ENCODE data around the gene GLUD1. TPM values are rescaled to one million over a fixed set of nuclear protein-coding genes. Genes with fewer than 3 reads are reported as not detected.

GLUD1 gene
- total and polyA plus RNA-seq, 2 donors (not counting 1 experiment from before 2014, with no cell fraction given): 130 to 327 TPM

- DNase-seq (ENCODE audit: low read depth in 2 of 2): no peak
- H3K36me3 ChIP-seq (ENCODE audit: control insufficient read depth, insufficient read depth, low read length): peaks cover 10% of the 10 kb centered on the region
- no peak overlapping the region for H3K27ac ChIP-seq (ENCODE audit: insufficient read depth, low read length)
These were observed 30.0 kb downstream of the GLUD1 start for GRCh38 chr10:87064651-87065050.

GRCh38 chr10:87060280-87060928 lies 34.2 kb downstream of the GLUD1 start:
- Histone ChIP-seq H3K4me1 (ENCODE audit: control insufficient read depth, extremely low read depth, insufficient read depth, low read length) (peaks cover under 1% of the 10 kb centered on the region), H3K9ac (ENCODE audit: insufficient read depth, low read length) (no peak overlapping the region), H3K36me3 (ENCODE audit: control insufficient read depth, insufficient read depth, low read length) (peaks cover 2% of the 10 kb centered on the region), H3K27me3 (ENCODE audit: control insufficient read depth, insufficient read depth, low read length) (no peaks in the 10 kb centered on the region), H3K79me2 (ENCODE audit: control insufficient read depth, insufficient read depth, low read length) (no peaks in the 10 kb centered on the region), H3K4me2 (ENCODE audit: extremely low read depth, insufficient read depth, low read length) (no peak overlapping the region), H4K20me1 (ENCODE audit: control insufficient read depth, extremely low read depth, insufficient read depth, low read length) (no peaks in the 10 kb centered on the region), H3K4me3 (replicated peaks in 1 of 4; ENCODE audit: control extremely low read depth in 1 of 4, insufficient read depth in 1 of 4, low read depth in 3 of 4, low read length in 4 of 4) (no peak overlapping the region), H3K9me3 (ENCODE audit: control insufficient read depth, insufficient read depth, low read depth, low read length) (no peaks in the 10 kb centered on the region), H3K27ac (ENCODE audit: insufficient read depth, low read length) (no peak overlapping the region), H2AFZ (ENCODE audit: low read length) (no peak overlapping the region)
- DNase-seq (ENCODE audit: low read depth in 2 of 2): no peak
- TF ChIP-seq EZH2 (IDR thresholded peaks at IDR 0.05; ENCODE audit: low read length, missing control alignments): no peak
- TF ChIP-seq CTCF (conservative IDR thresholded peaks at IDR 0.05 in 1 of 2, IDR thresholded peaks at IDR 0.05 in 1 of 2; ENCODE audit: low read depth in 1 of 2, low read length in 2 of 2): no peak

More at GRCh38 chr10:87064651-87065050, 30.0 kb downstream of the GLUD1 start:
- no peaks in the 10 kb centered on the region for H3K9me3 ChIP-seq (ENCODE audit: control insufficient read depth, insufficient read depth, low read depth, low read length)
- H3K9ac ChIP-seq (ENCODE audit: insufficient read depth, low read length): no peak overlapping the region
- H2AFZ ChIP-seq (ENCODE audit: low read length): no peak overlapping the region
- no peaks in the 10 kb centered on the region for H3K4me1 ChIP-seq (ENCODE audit: control insufficient read depth, extremely low read depth, insufficient read depth, low read length)
- TF ChIP-seq CTCF (conservative IDR thresholded peaks at IDR 0.05 in 1 of 2, IDR thresholded peaks at IDR 0.05 in 1 of 2; ENCODE audit: low read depth in 1 of 2, low read length in 2 of 2) (no peak), EZH2 (IDR thresholded peaks at IDR 0.05; ENCODE audit: low read length, missing control alignments) (no peak)
- H4K20me1 ChIP-seq (ENCODE audit: control insufficient read depth, extremely low read depth, insufficient read depth, low read length): no peaks in the 10 kb centered on the region
- H3K4me3 ChIP-seq (replicated peaks in 1 of 4; ENCODE audit: control extremely low read depth in 1 of 4, insufficient read depth in 1 of 4, low read depth in 3 of 4, low read length in 4 of 4): no peak overlapping the region
- no peak overlapping the region for H3K4me2 ChIP-seq (ENCODE audit: extremely low read depth, insufficient read depth, low read length)
- no peaks in the 10 kb centered on the region for H3K27me3 ChIP-seq (ENCODE audit: control insufficient read depth, insufficient read depth, low read length)
- H3K79me2 ChIP-seq (ENCODE audit: control insufficient read depth, insufficient read depth, low read length): no peaks in the 10 kb centered on the region

- no peak for DNase-seq (ENCODE audit: low read depth in 2 of 2)
These were observed 35.2 kb downstream of the GLUD1 start for GRCh38 chr10:87059401-87059800.

More at GRCh38 chr10:87059401-87059800, 35.2 kb downstream of the GLUD1 start:
- Histone ChIP-seq H3K9ac (ENCODE audit: insufficient read depth, low read length) (no peak overlapping the region), H3K4me2 (ENCODE audit: extremely low read depth, insufficient read depth, low read length) (no peak overlapping the region), H3K27me3 (ENCODE audit: control insufficient read depth, insufficient read depth, low read length) (no peaks in the 10 kb centered on the region), H3K79me2 (ENCODE audit: control insufficient read depth, insufficient read depth, low read length) (no peaks in the 10 kb centered on the region), H4K20me1 (ENCODE audit: control insufficient read depth, extremely low read depth, insufficient read depth, low read length) (no peaks in the 10 kb centered on the region), H3K4me1 (ENCODE audit: control insufficient read depth, extremely low read depth, insufficient read depth, low read length) (peaks cover 8% of the 10 kb centered on the region), H3K9me3 (ENCODE audit: control insufficient read depth, insufficient read depth, low read depth, low read length) (no peaks in the 10 kb centered on the region), H2AFZ (ENCODE audit: low read length) (no peak overlapping the region), H3K27ac (ENCODE audit: insufficient read depth, low read length) (no peak overlapping the region), H3K4me3 (replicated peaks in 1 of 4; ENCODE audit: control extremely low read depth in 1 of 4, insufficient read depth in 1 of 4, low read depth in 3 of 4, low read length in 4 of 4) (no peak overlapping the region), H3K36me3 (ENCODE audit: control insufficient read depth, insufficient read depth, low read length) (peaks cover 2% of the 10 kb centered on the region)
- TF ChIP-seq EZH2 (IDR thresholded peaks at IDR 0.05; ENCODE audit: low read length, missing control alignments) (no peak), CTCF (conservative IDR thresholded peaks at IDR 0.05 in 1 of 2, IDR thresholded peaks at IDR 0.05 in 1 of 2; ENCODE audit: low read depth in 1 of 2, low read length in 2 of 2) (no peak)

Measured in fibroblast of lung (primary cell).